HL-60 (cell line): ENCODE results near the gene KIF3A.

Experiments
- CTCF ChIP-seq: IDR thresholded peaks from one replicate; pipeline ENCODE4 v1.5.1; 2011; ENCODE audit warnings: low read length, control low read depth, inconsistent platforms; ENCODE audit not compliant: insufficient read depth
- REST ChIP-seq: IDR thresholded peaks from 2 replicates; pipeline ENCODE4 v1.6.1; 2012; ENCODE audit warnings: low read depth; ENCODE audit not compliant: insufficient replicate concordance

DNA sequence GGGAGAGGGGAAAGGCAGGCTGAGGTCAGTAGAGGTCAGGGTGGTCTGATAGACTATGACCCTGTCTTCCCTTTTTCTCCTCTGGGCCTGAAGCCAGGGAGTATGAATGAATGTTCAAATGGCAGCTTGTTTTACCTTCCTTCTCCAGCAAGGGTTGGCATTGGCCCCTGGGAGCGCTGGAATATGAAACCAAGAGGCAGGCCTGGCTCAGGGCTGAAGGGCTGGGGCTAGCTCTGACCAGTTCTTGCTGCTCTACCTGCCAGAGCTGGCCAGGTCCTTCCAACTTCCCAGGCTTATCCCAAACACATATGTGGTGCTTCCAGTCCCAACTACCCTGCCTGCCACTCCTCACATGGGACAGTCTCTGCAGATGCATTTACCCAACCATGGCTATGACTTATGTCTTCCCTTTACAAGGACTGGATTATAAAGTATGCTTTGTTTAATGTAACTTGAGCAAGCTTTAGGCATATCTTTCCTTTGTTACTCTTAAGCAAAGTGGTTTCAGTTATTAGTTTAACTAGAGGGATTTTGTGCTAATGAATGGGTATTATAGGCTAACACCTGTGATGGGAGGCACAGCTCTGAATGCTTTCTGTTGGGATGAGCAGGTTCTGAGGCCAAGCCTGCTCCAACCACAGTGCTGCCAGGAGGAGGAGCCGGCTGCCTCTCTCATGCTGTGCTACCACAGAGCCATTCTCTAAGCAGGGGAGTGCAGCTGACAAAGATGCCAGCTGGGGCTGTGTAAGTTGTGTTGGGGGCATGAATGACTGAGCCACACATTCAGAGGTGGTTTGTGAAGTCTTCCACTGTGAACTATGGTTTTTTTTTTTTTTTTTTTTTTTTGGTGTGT, 16.0 kb upstream of the KIF3A start:
- TF ChIP-seq CTCF (no peak), REST (no peak)
